SK-N-SH (cell line): ENCODE data around the gene FAM219B. TPM values are rescaled to one million over a fixed set of nuclear protein-coding genes. Genes with fewer than 3 reads are reported as not detected.

Experiments
- CTCF ChIA-PET: fragments of 300-600, 350-600 bp; formaldehyde crosslinking; extraction: SDS; loops from one replicate; lab custom pipeline; 2021; lab: Yijun Ruan, JAX
- POLR2A ChIA-PET: fragments of 350-600 bp; sonication (Branson Sonifier 250); formaldehyde crosslinking; extraction: SDS; loops from one replicate; lab custom pipeline; 2020; ENCODE audit warnings: antibody characterized with exemption, inconsistent platforms; lab: Yijun Ruan, JAX
- DNase-seq: peaks from one replicate; pipeline ENCODE4 v3.0.0; 2012
- H2AFZ ChIP-seq: fragments of 200-600 bp; sonication (generic); 2 replicates; pipeline ENCODE4 v1.8.1; 2016; ENCODE audit warnings: antibody characterized with exemption, mild to moderate bottlenecking, low read depth
- H3F3A ChIP-seq: fragments of 200-600 bp; sonication (generic); replicated peaks from 2 replicates; pipeline ENCODE3; 2016; ENCODE audit warnings: antibody characterized with exemption, mild to moderate bottlenecking; ENCODE audit not compliant: insufficient read depth
- H3K27ac ChIP-seq, 2 experiments: fragments of 200-500 bp in 1 of 2; fragments of 200-600 bp in 1 of 2; sonication (Bioruptor generic) in 1 of 2; sonication (generic), shearing (Covaris generic) in 1 of 2; 2 replicates each; pipeline versions ENCODE4 v1.5.1 to v1.6.1; 2014 to 2016; ENCODE audit warnings: low read depth in 2 of 2, inconsistent platforms in 1 of 2, low read length in 1 of 2, mild to moderate bottlenecking in 1 of 2, mixed read lengths in 1 of 2
- H3K27me3 ChIP-seq: fragments of 200-600 bp; sonication (generic), shearing (Covaris generic); 2 replicates; pipeline ENCODE4 v1.6.1; 2016; ENCODE audit warnings: mixed run types; ENCODE audit not compliant: insufficient read depth
- H3K36me3 ChIP-seq, 2 experiments: fragments of 200-500 bp in 1 of 2; fragments of 200-600 bp in 1 of 2; sonication (Bioruptor generic) in 1 of 2; sonication (generic) in 1 of 2; replicated peaks in 1 of 2; 2 replicates each; pipeline versions ENCODE3 to v1.5.1; 2014 to 2016; ENCODE audit warnings: low read length in 1 of 2, mild to moderate bottlenecking in 1 of 2; ENCODE audit not compliant: insufficient read depth in 2 of 2, control insufficient read depth in 1 of 2
- H3K4me1 ChIP-seq, 2 experiments: fragments of 200-500 bp in 1 of 2; fragments of 200-600 bp in 1 of 2; sonication (Bioruptor generic) in 1 of 2; sonication (generic), shearing (Covaris generic) in 1 of 2; 2 replicates each; pipeline versions ENCODE4 v1.5.1 to v1.6.1; 2014 to 2016; ENCODE audit warnings: low read depth in 1 of 2, low read length in 1 of 2, mixed run types in 1 of 2; ENCODE audit not compliant: insufficient read depth in 2 of 2, control insufficient read depth in 1 of 2
- H3K4me2 ChIP-seq: fragments of 200-600 bp; sonication (generic), shearing (Covaris generic); 2 replicates; pipeline ENCODE4 v1.6.1; 2017; ENCODE audit warnings: mixed run types
- H3K4me3 ChIP-seq, 2 experiments: fragments of 200-500 bp in 1 of 2; fragments of 200-600 bp in 1 of 2; sonication (Bioruptor generic) in 1 of 2; sonication (generic), shearing (Covaris generic) in 1 of 2; 2 replicates each; pipeline versions ENCODE4 v1.5.1 to v1.8.1; 2014 to 2016; ENCODE audit warnings: low read depth in 2 of 2, inconsistent platforms in 1 of 2, low read length in 1 of 2, mild to moderate bottlenecking in 1 of 2, mixed read lengths in 1 of 2, moderate library complexity in 1 of 2
- H3K79me2 ChIP-seq: fragments of 200-600 bp; sonication (generic); 2 replicates; pipeline ENCODE4 v1.8.1; 2017; ENCODE audit warnings: mild to moderate bottlenecking; ENCODE audit not compliant: insufficient read depth
- H3K9ac ChIP-seq: fragments of 200-600 bp; sonication (generic); 2 replicates; pipeline ENCODE4 v1.6.1; 2017; ENCODE audit warnings: mixed run types
- H3K9me2 ChIP-seq: fragments of 200-600 bp; sonication (generic); 2 replicates; pipeline ENCODE4 v1.6.1; 2017; ENCODE audit warnings: mixed run types
- H3K9me3 ChIP-seq: fragments of 200-600 bp; sonication (generic); 2 replicates; pipeline ENCODE4 v1.6.1; 2017; ENCODE audit warnings: mixed run types, mild to moderate bottlenecking, moderate library complexity
- H4K20me1 ChIP-seq: fragments of 200-600 bp; sonication (generic); 2 replicates; pipeline ENCODE4 v1.6.1; 2017; ENCODE audit warnings: mild to moderate bottlenecking, mixed run types; ENCODE audit not compliant: insufficient read depth
- ELF1 ChIP-seq: IDR thresholded peaks from 2 replicates; pipeline ENCODE4 v1.4.0; 2012
- FOXJ3 ChIP-seq: sonication (generic); formaldehyde crosslinking; IDR thresholded peaks from 2 replicates; pipeline ENCODE4 v1.5.1; 2020; ENCODE audit warnings: mild to moderate bottlenecking, missing genetic modification reagents
- GABPA ChIP-seq: IDR thresholded peaks from 2 replicates; pipeline ENCODE4 v1.4.0; 2012; ENCODE audit warnings: low read depth, mild to moderate bottlenecking
- GATA2 ChIP-seq: sonication (generic); formaldehyde crosslinking; IDR thresholded peaks from 2 replicates; pipeline ENCODE4 v1.5.0; 2020; ENCODE audit warnings: mild to moderate bottlenecking, missing genetic modification reagents
- JUND ChIP-seq: IDR thresholded peaks from 2 replicates; pipeline ENCODE4 v1.4.0; 2012
- MEF2A ChIP-seq: IDR thresholded peaks from 2 replicates; pipeline ENCODE4 v1.4.0; 2012; ENCODE audit warnings: low read depth, borderline replicate concordance
- MXI1 ChIP-seq: IDR thresholded peaks from 2 replicates; pipeline ENCODE4 v1.6.1; 2012; ENCODE audit warnings: mild to moderate bottlenecking, low read depth, low read length, improper control_type of control experiment
- NRF1 ChIP-seq: IDR thresholded peaks from 2 replicates; pipeline ENCODE4 v1.6.1; 2012; ENCODE audit warnings: low read depth, mild to moderate bottlenecking, low read length
- RAD21 ChIP-seq: IDR thresholded peaks from 2 replicates; pipeline ENCODE4 v1.6.1; 2012; ENCODE audit warnings: mild to moderate bottlenecking, low read length
- RCOR1 ChIP-seq: fragments of 150-350 bp; IDR thresholded peaks from 2 replicates; pipeline ENCODE4 v1.6.1; 2017; ENCODE audit warnings: antibody characterized with exemption, low read length
- RFX5 ChIP-seq: IDR thresholded peaks from 2 replicates; pipeline ENCODE4 v1.6.1; 2012; ENCODE audit warnings: mild to moderate bottlenecking, improper control_type of control experiment, low read length
- RXRA ChIP-seq: IDR thresholded peaks from 2 replicates; pipeline ENCODE4 v1.4.0; 2012; ENCODE audit warnings: low read depth, mild to moderate bottlenecking, borderline replicate concordance
- TAF1 ChIP-seq: IDR thresholded peaks from 2 replicates; pipeline ENCODE4 v1.6.1; 2012; ENCODE audit warnings: low read depth, mild to moderate bottlenecking, low read length, moderate library complexity, borderline replicate concordance
- YY1 ChIP-seq: IDR thresholded peaks from 2 replicates; pipeline ENCODE4 v1.4.0; 2012; ENCODE audit warnings: low read depth, mild to moderate bottlenecking
- WGBS: methylation state at CpG from one replicate; pipeline ENCODE4 v1.1.6; 2017; ENCODE audit warnings: low lambda C conversion rate; 5-methylcytosine and 5-hydroxymethylcytosine counted together
- polyA plus RNA-seq, 3 experiments: library from polyadenylated mRNA; depleted of rRNA; stranded (reverse); fragments of >200 nt; gene quantifications; 2 replicates each; pipeline ENCODE4 v1.2.3, GENCODE V29; 2012
- TF ChIP-seq, protein P1 (sequence below): IDR thresholded peaks from 2 replicates; pipeline ENCODE4; 2012
- TF ChIP-seq, protein P2 (sequence below): fragments of 150-350 bp; IDR thresholded peaks from 2 replicates; pipeline ENCODE4 v1.6.1; 2017; ENCODE audit warnings: antibody characterized with exemption, low read length, low read depth, borderline replicate concordance
- TF ChIP-seq, protein P3 (sequence below): IDR thresholded peaks from 2 replicates; pipeline ENCODE4 v1.6.1; 2012; ENCODE audit warnings: mild to moderate bottlenecking, low read depth, low read length, moderate library complexity

The FAM219B gene
- polyA plus RNA-seq, 1 of the 3 experiments (the other 2 are of a cell fraction), result 53.0 TPM

DNA sequence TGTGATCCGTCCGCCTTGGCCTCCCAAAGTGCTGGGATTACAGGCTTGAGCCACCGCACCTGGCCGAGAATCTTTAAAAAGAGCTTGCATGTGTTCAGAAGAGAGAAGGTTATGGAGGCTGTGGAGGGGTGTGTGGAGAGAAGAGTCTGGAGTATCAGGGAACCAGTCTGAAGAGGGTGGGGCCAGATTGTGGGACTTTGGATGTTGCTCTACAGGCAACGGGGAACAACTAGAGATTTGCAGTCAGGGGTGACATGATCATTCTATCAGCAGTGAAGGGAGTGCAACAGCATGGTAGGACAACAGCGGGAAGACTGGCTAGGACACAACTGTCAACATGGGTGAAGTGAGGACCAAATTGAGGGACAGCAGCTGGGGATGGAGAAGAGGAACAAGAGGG, 42.4 kb downstream of the FAM219B start:
- no peak for TF ChIP-seq MXI1
- TF ChIP-seq GABPA, result no peak
- no peak for TF ChIP-seq FOXJ3 (CRISPR knock-in tag)
- no peak for TF ChIP-seq TAF1
- TF ChIP-seq RFX5, result no peak
- TF ChIP-seq NRF1, result no peak
- TF ChIP-seq RAD21, result no peak
- TF ChIP-seq RXRA, result no peak
- TF ChIP-seq JUND, result no peak
- TF ChIP-seq, protein P1, sequence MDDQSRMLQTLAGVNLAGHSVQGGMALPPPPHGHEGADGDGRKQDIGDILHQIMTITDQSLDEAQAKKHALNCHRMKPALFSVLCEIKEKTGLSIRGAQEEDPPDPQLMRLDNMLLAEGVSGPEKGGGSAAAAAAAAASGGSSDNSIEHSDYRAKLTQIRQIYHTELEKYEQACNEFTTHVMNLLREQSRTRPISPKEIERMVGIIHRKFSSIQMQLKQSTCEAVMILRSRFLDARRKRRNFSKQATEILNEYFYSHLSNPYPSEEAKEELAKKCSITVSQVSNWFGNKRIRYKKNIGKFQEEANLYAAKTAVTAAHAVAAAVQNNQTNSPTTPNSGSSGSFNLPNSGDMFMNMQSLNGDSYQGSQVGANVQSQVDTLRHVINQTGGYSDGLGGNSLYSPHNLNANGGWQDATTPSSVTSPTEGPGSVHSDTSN, result no peak
- no peak for TF ChIP-seq MEF2A
- no peak for TF ChIP-seq YY1
- TF ChIP-seq GATA2 (CRISPR knock-in tag), result no peak
- no peak for TF ChIP-seq ELF1
- no peak overlapping the region for H3K4me3 ChIP-seq
- H3K27me3 ChIP-seq, result no peaks in the 10 kb centered on the region
- H3K9me2 ChIP-seq, result no peaks in the 10 kb centered on the region
- no peak overlapping the region for H3K4me2 ChIP-seq
- peaks cover 40% of the 10 kb centered on the region for H4K20me1 ChIP-seq
- POLR2A ChIA-PET, result no interaction called here
- H3K9me3 ChIP-seq, result no peaks in the 10 kb centered on the region
- peaks cover 5 to 8% of the 10 kb centered on the region in 2 experiments for H3K36me3 ChIP-seq
- H3K27ac ChIP-seq, result no peak overlapping the region
- peaks cover 0 to 11% of the 10 kb centered on the region in 2 experiments; a peak in 2 of 4 replicates for H3K4me1 ChIP-seq
- no peak for DNase-seq
- H3K79me2 ChIP-seq, result peaks cover 93% of the 10 kb centered on the region
- H2AFZ ChIP-seq, result no peak overlapping the region
- CTCF ChIA-PET, result no interaction called here
- 97% methylated on average over 6 of the region's 6 CpGs for WGBS
- peaks cover 9% of the 10 kb centered on the region for H3F3A ChIP-seq
- no peak overlapping the region for H3K9ac ChIP-seq

DNA sequence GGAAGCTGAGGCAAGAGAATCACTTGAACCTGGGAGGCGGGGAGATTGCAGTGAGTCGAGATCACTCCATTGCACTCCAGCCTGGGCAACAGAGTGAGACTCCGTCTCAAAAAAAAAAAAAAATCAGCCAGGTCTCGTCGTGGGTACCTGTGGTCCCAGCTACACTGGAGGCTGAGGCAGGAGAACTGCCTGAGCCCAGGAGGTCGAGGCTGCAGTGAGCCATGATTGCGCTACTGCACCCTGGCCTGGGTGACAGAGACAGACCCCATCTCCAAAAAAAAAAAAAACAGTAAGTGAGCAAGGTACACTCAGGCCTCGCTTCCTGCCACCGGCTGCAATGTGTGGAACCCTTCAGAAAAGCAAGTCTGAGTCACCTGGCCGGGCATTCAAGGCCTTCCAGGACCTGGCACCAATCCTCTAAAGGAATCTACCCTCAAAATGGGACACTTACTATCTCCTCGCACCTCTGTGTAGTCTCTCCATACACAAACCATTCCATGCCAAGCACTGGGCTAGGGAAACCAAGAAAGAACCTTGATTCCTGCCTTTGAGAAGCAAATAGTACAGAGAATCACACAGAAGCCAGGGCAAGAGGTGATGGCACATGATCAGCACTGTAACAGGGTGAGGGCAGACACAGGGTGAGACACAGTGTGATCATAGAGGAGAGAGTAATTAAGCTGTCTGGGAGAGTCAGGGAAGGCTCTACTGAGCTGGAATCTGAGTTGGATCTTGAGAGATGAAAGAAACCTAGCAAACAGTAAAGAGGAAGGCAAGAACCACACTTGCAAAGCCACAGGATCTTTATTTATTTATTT, 43.2 kb downstream of the FAM219B start:
- 78% methylated on average over 10 of the region's 11 CpGs for WGBS
- DNase-seq, result no peak
- peak overlapping the region; percentile 33; the same call in 1 of the 2 replicates for H3K4me2 ChIP-seq
- H3F3A ChIP-seq, result peaks cover 9% of the 10 kb centered on the region
- peaks cover 35% of the 10 kb centered on the region for H4K20me1 ChIP-seq
- peaks cover 93% of the 10 kb centered on the region for H3K79me2 ChIP-seq
- ChIA-PET POLR2A (no interaction called here), CTCF (interaction anchor here (1.4 kb wide), 1 partner anchor 87 kb away, joined by 4 read pairs; no protein-coding TSS in a partner anchor)
- peaks cover 0 to 11% of the 10 kb centered on the region in 2 experiments; a peak in 3 of 4 replicates for H3K4me1 ChIP-seq
- H3K9me3 ChIP-seq, result no peaks in the 10 kb centered on the region
- no peak overlapping the region for H2AFZ ChIP-seq
- TF ChIP-seq MXI1 (no peak), RCOR1 (no peak), GATA2 (CRISPR knock-in tag) (no peak), MEF2A (no peak)
- TF ChIP-seq, protein P2, sequence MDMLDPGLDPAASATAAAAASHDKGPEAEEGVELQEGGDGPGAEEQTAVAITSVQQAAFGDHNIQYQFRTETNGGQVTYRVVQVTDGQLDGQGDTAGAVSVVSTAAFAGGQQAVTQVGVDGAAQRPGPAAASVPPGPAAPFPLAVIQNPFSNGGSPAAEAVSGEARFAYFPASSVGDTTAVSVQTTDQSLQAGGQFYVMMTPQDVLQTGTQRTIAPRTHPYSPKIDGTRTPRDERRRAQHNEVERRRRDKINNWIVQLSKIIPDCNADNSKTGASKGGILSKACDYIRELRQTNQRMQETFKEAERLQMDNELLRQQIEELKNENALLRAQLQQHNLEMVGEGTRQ, result no peak
- TF ChIP-seq, protein P3, sequence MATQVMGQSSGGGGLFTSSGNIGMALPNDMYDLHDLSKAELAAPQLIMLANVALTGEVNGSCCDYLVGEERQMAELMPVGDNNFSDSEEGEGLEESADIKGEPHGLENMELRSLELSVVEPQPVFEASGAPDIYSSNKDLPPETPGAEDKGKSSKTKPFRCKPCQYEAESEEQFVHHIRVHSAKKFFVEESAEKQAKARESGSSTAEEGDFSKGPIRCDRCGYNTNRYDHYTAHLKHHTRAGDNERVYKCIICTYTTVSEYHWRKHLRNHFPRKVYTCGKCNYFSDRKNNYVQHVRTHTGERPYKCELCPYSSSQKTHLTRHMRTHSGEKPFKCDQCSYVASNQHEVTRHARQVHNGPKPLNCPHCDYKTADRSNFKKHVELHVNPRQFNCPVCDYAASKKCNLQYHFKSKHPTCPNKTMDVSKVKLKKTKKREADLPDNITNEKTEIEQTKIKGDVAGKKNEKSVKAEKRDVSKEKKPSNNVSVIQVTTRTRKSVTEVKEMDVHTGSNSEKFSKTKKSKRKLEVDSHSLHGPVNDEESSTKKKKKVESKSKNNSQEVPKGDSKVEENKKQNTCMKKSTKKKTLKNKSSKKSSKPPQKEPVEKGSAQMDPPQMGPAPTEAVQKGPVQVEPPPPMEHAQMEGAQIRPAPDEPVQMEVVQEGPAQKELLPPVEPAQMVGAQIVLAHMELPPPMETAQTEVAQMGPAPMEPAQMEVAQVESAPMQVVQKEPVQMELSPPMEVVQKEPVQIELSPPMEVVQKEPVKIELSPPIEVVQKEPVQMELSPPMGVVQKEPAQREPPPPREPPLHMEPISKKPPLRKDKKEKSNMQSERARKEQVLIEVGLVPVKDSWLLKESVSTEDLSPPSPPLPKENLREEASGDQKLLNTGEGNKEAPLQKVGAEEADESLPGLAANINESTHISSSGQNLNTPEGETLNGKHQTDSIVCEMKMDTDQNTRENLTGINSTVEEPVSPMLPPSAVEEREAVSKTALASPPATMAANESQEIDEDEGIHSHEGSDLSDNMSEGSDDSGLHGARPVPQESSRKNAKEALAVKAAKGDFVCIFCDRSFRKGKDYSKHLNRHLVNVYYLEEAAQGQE, result no peak
- peak overlapping the region in 1 of 2 experiments; percentile 40; a peak in 1 of 4 replicates for H3K27ac ChIP-seq
- no peak overlapping the region for H3K4me3 ChIP-seq
- no peaks in the 10 kb centered on the region for H3K27me3 ChIP-seq
- H3K9ac ChIP-seq, result no peak overlapping the region
- H3K9me2 ChIP-seq, result no peaks in the 10 kb centered on the region
- peaks cover 5 to 8% of the 10 kb centered on the region in 2 experiments for H3K36me3 ChIP-seq
